Measurements from ENCODE around the gene SMAD2.
"Not testable (repeated sequence)": the region's sequence is repeated elsewhere in the genome, so short reads cannot be mapped to it uniquely, and the experiment has no call there.

The SMAD2 gene

GRCh38 chr18:47970664-47971531 is 40.4 kb upstream of the SMAD2 start:
- Mint-ChIP-seq H3K4me1 (peaks cover 55% of the 10 kb centered on the region), H3K4me3 (no peak overlapping the region), H3K36me3 (ENCODE audit: low read depth) (peaks cover 5% of the 10 kb centered on the region), H3K27ac (no peak overlapping the region), H3K27me3 (ENCODE audit: low read depth, poor library complexity) (peaks cover 2% of the 10 kb centered on the region), H3K9me3 (peaks cover 15% of the 10 kb centered on the region)
- no peak for DNase-seq
- TF ChIP-seq, protein P1, sequence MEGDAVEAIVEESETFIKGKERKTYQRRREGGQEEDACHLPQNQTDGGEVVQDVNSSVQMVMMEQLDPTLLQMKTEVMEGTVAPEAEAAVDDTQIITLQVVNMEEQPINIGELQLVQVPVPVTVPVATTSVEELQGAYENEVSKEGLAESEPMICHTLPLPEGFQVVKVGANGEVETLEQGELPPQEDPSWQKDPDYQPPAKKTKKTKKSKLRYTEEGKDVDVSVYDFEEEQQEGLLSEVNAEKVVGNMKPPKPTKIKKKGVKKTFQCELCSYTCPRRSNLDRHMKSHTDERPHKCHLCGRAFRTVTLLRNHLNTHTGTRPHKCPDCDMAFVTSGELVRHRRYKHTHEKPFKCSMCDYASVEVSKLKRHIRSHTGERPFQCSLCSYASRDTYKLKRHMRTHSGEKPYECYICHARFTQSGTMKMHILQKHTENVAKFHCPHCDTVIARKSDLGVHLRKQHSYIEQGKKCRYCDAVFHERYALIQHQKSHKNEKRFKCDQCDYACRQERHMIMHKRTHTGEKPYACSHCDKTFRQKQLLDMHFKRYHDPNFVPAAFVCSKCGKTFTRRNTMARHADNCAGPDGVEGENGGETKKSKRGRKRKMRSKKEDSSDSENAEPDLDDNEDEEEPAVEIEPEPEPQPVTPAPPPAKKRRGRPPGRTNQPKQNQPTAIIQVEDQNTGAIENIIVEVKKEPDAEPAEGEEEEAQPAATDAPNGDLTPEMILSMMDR (IDR thresholded peaks at IDR 0.05) = no peak

GRCh38 chr18:47969816-47970215 is 39.4 kb upstream of the SMAD2 start:
- TF ChIP-seq, protein P1 (IDR thresholded peaks at IDR 0.05) = no peak
- H3K27ac Mint-ChIP-seq = no peak overlapping the region
- H3K9me3 Mint-ChIP-seq = peaks cover 15% of the 10 kb centered on the region
- no peak overlapping the region for H3K4me3 Mint-ChIP-seq
- no peak for DNase-seq
- H3K36me3 Mint-ChIP-seq (ENCODE audit: low read depth) = peaks cover 5% of the 10 kb centered on the region
- H3K4me1 Mint-ChIP-seq = peaks cover 47% of the 10 kb centered on the region
- H3K27me3 Mint-ChIP-seq (ENCODE audit: low read depth, poor library complexity) = peaks cover 2% of the 10 kb centered on the region

DNA sequence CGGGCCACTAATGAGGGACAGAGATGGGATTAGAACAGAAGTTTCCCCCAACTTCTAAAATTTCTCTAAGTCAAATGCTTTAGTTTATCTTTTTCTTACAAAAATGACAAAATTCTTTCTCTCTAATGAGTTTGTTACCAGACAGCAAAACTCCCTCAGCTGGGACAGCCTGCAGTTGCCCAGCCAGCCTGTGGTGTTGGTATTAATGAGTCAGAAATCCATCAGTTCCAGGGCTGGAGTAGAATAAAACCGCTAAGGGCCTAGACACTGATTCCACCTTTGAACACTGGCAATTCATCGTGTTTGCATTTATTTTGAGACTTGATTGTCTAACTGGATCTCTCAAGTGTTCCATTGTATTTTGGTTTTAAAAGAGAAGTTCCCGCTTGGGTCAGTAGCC is 38.3 kb upstream of the SMAD2 start:
- TF ChIP-seq, protein P1 (IDR thresholded peaks at IDR 0.05) = no peak
- Mint-ChIP-seq H3K27me3 (ENCODE audit: low read depth, poor library complexity) (peaks cover 2% of the 10 kb centered on the region), H3K36me3 (ENCODE audit: low read depth) (peaks cover 5% of the 10 kb centered on the region), H3K4me3 (no peak overlapping the region), H3K9me3 (peaks cover 16% of the 10 kb centered on the region), H3K27ac (peak overlapping the region; percentile 89), H3K4me1 (peaks cover 46% of the 10 kb centered on the region)
- no peak for DNase-seq

DNA sequence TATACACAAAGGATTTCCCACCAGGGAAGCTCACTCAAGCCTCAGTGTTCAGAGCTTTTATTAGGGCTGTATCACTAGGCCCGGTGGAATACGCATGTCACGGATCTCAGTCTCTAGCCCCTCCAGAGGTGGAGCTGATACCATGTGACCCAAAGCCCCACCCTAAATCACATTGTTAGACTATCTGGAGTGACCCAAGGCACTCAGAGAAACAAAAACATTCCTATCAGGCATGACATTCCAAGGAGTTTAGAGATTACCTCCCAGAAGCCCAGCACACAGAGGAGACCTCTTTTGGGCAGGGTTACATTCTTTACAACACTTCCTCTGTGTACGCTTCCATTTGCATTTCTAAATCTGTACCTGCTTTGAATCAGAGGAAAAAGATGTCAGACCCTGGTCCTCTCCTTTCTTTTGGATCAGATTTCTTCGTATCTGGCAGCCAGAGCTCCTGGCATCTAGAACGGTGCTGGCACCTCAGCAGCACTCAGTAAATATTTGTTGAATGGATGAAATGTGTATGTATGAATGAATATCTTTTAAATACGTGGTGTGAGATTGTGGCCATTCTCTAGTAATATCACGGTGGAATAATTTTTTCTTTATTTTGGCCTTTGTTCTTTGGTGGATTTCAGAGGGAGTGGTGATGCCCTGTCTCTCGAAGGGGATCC is 37.7 kb upstream of the SMAD2 start:
- peak overlapping the region; percentile 89 for H3K27ac Mint-ChIP-seq
- peak; percentile 8 for DNase-seq
- no peak overlapping the region for H3K4me3 Mint-ChIP-seq
- peaks cover 40% of the 10 kb centered on the region for H3K4me1 Mint-ChIP-seq
- peaks cover 2% of the 10 kb centered on the region for H3K27me3 Mint-ChIP-seq (ENCODE audit: low read depth, poor library complexity)
- TF ChIP-seq, protein P1 (IDR thresholded peaks at IDR 0.05) = no peak
- H3K36me3 Mint-ChIP-seq (ENCODE audit: low read depth) = peaks cover 5% of the 10 kb centered on the region
- peaks cover 22% of the 10 kb centered on the region for H3K9me3 Mint-ChIP-seq

DNA sequence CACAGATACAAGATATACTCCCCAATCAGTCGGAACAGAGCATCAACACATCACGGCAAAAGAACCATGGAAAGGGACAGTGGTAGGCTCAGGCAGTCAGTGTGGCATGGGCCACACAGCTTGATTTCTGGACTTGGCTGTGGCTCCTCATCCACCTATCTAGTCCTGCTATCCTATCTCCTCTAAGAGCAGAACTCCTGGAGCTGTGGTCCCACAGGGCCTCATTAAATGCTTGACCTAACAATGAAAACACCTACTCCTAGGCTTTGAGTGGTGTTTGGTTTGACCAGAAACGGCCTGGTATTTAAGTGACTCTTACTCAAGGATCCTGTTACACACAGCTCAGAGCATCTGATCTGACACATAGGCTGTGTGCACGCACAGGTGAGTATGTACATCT is 33.6 kb upstream of the SMAD2 start:
- H3K27me3 Mint-ChIP-seq (ENCODE audit: low read depth, poor library complexity) = peaks cover 3% of the 10 kb centered on the region
- H3K9me3 Mint-ChIP-seq = peaks cover 57% of the 10 kb centered on the region
- DNase-seq = no peak
- TF ChIP-seq, protein P1 (IDR thresholded peaks at IDR 0.05) = no peak
- no peak overlapping the region for H3K27ac Mint-ChIP-seq
- peaks cover 18% of the 10 kb centered on the region for H3K36me3 Mint-ChIP-seq (ENCODE audit: low read depth)
- H3K4me3 Mint-ChIP-seq = no peak overlapping the region
- H3K4me1 Mint-ChIP-seq = peaks cover 14% of the 10 kb centered on the region

DNA sequence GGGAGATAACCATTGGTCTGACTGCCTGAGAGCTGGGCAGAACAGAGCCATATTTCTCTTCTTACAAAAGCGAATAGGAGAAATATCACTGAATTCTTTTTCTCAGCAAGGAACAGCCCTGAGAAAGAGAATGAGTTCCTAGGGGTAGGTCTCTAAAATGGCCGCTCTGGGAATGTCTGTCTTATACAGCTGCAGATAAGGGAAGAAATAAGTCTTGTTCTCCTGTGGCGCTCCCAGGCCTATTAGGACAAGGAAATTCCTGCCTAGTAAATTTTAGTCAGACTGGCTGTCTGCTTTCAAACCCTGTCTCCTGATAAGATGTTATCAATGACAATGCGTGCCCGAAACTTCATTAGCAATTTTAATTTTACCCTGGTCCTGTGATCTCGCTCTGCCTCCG is 30.5 kb upstream of the SMAD2 start:
- not testable (repeated sequence) for H3K27ac Mint-ChIP-seq; H3K27me3 Mint-ChIP-seq (ENCODE audit: low read depth, poor library complexity); DNase-seq; H3K4me1 Mint-ChIP-seq; H3K4me3 Mint-ChIP-seq
- Mint-ChIP-seq H3K36me3 (ENCODE audit: low read depth) (peaks cover 13% of the 10 kb centered on the region), H3K9me3 (peaks cover 42% of the 10 kb centered on the region)
